ENCODE measurements around the gene AJM1.

The AJM1 gene

GRCh38 chr9:136823136-136824046, 18.9 kb upstream of the AJM1 start:
- no peak overlapping the region for H3K4me3 ChIP-seq (ENCODE audit: low read depth, low read length)
- TF ChIP-seq, protein P1, sequence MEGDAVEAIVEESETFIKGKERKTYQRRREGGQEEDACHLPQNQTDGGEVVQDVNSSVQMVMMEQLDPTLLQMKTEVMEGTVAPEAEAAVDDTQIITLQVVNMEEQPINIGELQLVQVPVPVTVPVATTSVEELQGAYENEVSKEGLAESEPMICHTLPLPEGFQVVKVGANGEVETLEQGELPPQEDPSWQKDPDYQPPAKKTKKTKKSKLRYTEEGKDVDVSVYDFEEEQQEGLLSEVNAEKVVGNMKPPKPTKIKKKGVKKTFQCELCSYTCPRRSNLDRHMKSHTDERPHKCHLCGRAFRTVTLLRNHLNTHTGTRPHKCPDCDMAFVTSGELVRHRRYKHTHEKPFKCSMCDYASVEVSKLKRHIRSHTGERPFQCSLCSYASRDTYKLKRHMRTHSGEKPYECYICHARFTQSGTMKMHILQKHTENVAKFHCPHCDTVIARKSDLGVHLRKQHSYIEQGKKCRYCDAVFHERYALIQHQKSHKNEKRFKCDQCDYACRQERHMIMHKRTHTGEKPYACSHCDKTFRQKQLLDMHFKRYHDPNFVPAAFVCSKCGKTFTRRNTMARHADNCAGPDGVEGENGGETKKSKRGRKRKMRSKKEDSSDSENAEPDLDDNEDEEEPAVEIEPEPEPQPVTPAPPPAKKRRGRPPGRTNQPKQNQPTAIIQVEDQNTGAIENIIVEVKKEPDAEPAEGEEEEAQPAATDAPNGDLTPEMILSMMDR (IDR thresholded peaks at IDR 0.05; ENCODE audit: insufficient read depth, low read depth, low read length, missing control alignments): no peak
- no peak for DNase-seq (ENCODE audit: low read depth)

DNA sequence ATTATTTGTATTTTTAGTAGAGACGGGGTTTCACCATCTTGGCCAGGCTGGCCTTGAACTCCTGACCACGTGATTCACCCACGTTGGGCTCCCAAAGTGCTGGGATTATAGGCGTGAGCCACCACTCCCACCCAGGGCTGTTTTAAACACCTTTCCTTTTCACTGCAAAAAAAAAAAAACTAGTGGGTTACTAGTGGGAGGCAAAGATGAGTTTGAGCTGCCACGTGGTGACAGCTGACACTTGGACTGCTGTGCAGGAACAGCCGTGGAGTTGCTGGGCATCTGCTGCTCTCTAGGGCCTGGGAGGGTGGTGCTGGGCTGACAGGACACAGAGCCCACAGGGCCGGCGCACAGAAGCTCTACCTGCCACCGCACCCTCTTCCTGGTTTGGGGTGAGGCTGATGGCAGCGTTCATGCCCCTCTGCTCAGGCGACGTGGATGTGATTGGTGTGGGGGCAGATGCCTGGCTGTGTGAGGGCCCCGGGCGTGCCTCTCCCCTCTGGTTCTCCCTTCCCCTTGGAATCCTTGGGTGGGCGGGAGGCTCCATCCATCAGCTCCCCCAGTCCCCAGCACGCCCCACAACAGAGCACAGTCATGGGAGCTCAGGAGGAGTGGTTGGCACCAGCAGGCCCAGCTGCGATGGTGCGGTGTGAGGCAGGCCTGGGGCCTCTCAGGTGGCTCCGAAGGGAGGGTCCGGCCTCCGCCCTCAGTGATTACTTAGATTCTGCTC, 17.6 kb upstream of the AJM1 start:
- TF ChIP-seq, protein P1 (IDR thresholded peaks at IDR 0.05; ENCODE audit: insufficient read depth, low read depth, low read length, missing control alignments): no peak

GRCh38 chr9:136825295-136826187, 16.7 kb upstream of the AJM1 start:
- no peak for DNase-seq (ENCODE audit: low read depth)
- TF ChIP-seq, protein P1 (IDR thresholded peaks at IDR 0.05; ENCODE audit: insufficient read depth, low read depth, low read length, missing control alignments): no peak
- H3K4me3 ChIP-seq (ENCODE audit: low read depth, low read length): no peak overlapping the region

More for the DNA sequence above, 17.6 kb upstream of the AJM1 start:
- H3K4me3 ChIP-seq (ENCODE audit: low read depth, low read length): no peak overlapping the region
- no peak for DNase-seq (ENCODE audit: low read depth)

GRCh38 chr9:136826188-136826541, 16.1 kb upstream of the AJM1 start:
- no peak for DNase-seq (ENCODE audit: low read depth)
- TF ChIP-seq, protein P1 (IDR thresholded peaks at IDR 0.05; ENCODE audit: insufficient read depth, low read depth, low read length, missing control alignments): no peak
- no peak overlapping the region for H3K4me3 ChIP-seq (ENCODE audit: low read depth, low read length)

DNA sequence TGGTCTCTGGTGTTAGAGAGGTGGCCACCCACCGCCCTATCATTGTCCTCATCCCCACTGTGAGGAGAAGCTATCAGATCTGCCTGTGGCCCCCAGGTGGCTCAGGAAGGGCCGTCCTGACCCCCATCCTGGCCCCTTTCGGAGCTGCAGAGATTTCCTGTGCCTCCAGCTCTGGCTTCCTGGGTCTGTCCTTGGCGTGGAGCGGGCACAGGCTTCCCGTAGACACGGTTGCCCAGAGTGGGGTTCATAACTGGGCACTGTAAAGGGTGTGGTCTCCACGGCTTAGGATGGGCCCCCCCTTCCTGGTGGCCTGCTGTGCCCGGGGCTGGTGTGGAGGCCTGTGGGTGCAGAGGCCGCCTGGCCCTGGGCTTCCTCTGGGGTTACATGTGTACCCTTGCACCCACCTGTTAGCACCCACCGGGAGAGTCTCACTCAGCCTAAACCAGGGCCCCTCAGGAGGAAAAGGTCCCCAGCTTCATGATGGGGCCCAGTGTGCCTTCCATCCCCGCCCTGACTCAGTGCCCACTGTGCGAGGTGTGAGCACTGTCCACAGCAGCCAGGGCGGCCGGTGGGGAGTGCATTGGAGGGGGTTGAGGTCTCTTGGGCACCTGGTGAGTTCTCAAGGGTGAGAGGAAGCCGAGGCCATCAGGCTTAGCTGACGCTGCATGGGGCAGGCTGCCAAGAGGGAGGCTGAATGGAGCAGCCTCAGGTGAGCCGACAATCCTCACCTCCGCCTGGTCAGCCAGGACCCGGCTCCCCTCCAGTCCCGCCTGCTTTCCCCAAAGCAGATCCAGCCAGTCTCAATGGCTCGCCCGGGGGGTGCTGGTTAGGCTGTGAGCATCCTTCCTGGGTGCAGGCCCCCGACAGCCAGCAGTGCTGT, 15.3 kb upstream of the AJM1 start:
- H3K4me3 ChIP-seq (ENCODE audit: low read depth, low read length): no peak overlapping the region
- TF ChIP-seq, protein P1 (IDR thresholded peaks at IDR 0.05; ENCODE audit: insufficient read depth, low read depth, low read length, missing control alignments): no peak
- no peak for DNase-seq (ENCODE audit: low read depth)

All from GM12865 (cell line).